ENCODE results near the gene FGFR1OP2. TPM values are rescaled to one million over a fixed set of nuclear protein-coding genes. Genes with fewer than 3 reads are reported as not detected.

Gene FGFR1OP2
- total and polyA plus RNA-seq, 2 of the 4 experiments (the other 2 are of a cell fraction), result 26.7 to 31.0 TPM

- Histone ChIP-seq H3K56ac (ENCODE audit: extremely low read depth, insufficient read depth, low read length) (no peak overlapping the region), H2BK5ac (ENCODE audit: low read depth, low read length, poor library complexity, severe bottlenecking) (no peak overlapping the region), H2AK9ac (replicated peaks; ENCODE audit: low read depth, low read length, poor library complexity) (no peak overlapping the region), H2BK15ac (ENCODE audit: low read depth, low read length) (no peak overlapping the region), H4K91ac (ENCODE audit: insufficient read depth, low read depth, low read length) (no peak overlapping the region), H4K5ac (ENCODE audit: low read depth, low read length) (no peak overlapping the region), H3K9ac (ENCODE audit: low read depth, low read length) (no peak overlapping the region), H3K4me2 (ENCODE audit: low read depth, low read length) (no peak overlapping the region), H2BK20ac (ENCODE audit: low read depth, low read length) (no peak overlapping the region), H3K4me3 (ENCODE audit: insufficient read depth, low read depth, low read length) (no peak overlapping the region), H2BK120ac (ENCODE audit: low read depth, low read length) (no peak overlapping the region), H3K9me1 (ENCODE audit: insufficient read depth, low read length) (peaks cover 6% of the 10 kb centered on the region; the same call in 1 of the 2 replicates), H2AK5ac (ENCODE audit: low read depth, low read length) (no peak overlapping the region), H3K18ac (ENCODE audit: low read depth, low read length) (no peak overlapping the region), H4K8ac (ENCODE audit: low read depth in 2 of 2, low read length in 2 of 2) (no peak overlapping the region), H3K23ac (ENCODE audit: low read depth, low read length) (no peak overlapping the region), H3K4me1 (ENCODE audit: control insufficient read depth, insufficient read depth, low read length) (no peaks in the 10 kb centered on the region), H3K27me3 (ENCODE audit: control insufficient read depth, insufficient read depth, low read length) (no peaks in the 10 kb centered on the region), H3K14ac (replicated peaks; ENCODE audit: low read depth, low read length) (no peak overlapping the region), H3K4ac (ENCODE audit: low read depth, low read length) (no peak overlapping the region), H3K27ac (ENCODE audit: insufficient read depth, low read length) (no peak overlapping the region), H4K20me1 (ENCODE audit: insufficient read depth, low read length) (no peaks in the 10 kb centered on the region), H2AFZ (replicated peaks; ENCODE audit: low read length, poor library complexity) (no peak overlapping the region), H3K79me1 (ENCODE audit: low read depth in 1 of 2, low read length in 2 of 2) (peaks cover 3 to 6% of the 10 kb centered on the region in 2 experiments; a peak in 2 of 4 replicates), H3K36me3 (ENCODE audit: control insufficient read depth, insufficient read depth, low read length) (peaks cover 6% of the 10 kb centered on the region), H3K9me3 (ENCODE audit: control insufficient read depth, insufficient read depth, low read length) (no peaks in the 10 kb centered on the region)
- ATAC-seq (ENCODE audit: low read depth), result no peak
- WGBS, 2 experiments (ENCODE audit: extremely low coverage in 2 of 2, insufficient read length in 1 of 2), result 67 to 100% methylated on average over 1 to 3 of the region's 4 CpGs
- in situ Hi-C loops (cut with MboI; ENCODE audit: low sequenced_read_pairs) (no loop called here), dilution Hi-C loops (cut with HindIII; ENCODE audit: low sequenced_read_pairs, unreplicated experiment) (no loop called here), intact Hi-C loops (cut with micrococcal nuclease) (no loop called here)
- BruUV-seq (replicated peaks), result no TSS peak
- POLR2A ChIA-PET (ENCODE audit: unreplicated experiment), result no interaction called here
- TF ChIP-seq CTCF (conservative IDR thresholded peaks at IDR 0.05; ENCODE audit: low read depth, low read length) (no peak), USF2 (IDR thresholded peaks at IDR 0.05; ENCODE audit: low read depth, low read length) (no peak), POLR2A (IDR thresholded peaks at IDR 0.05; ENCODE audit: low read depth, low read length) (no peak), MXI1 (IDR thresholded peaks at IDR 0.05; ENCODE audit: borderline replicate concordance, low read depth, low read length) (no peak), RFX5 (IDR thresholded peaks at IDR 0.05; ENCODE audit: low read depth, low read length) (no peak), RAD21 (IDR thresholded peaks at IDR 0.05; ENCODE audit: low read length) (no peak), MAFK (IDR thresholded peaks at IDR 0.05; ENCODE audit: low read depth, low read length) (no peak), MAZ (IDR thresholded peaks at IDR 0.05; ENCODE audit: borderline replicate concordance, low read depth, low read length) (no peak), CEBPB (IDR thresholded peaks at IDR 0.05; ENCODE audit: low read depth, low read length) (no peak), FOS (IDR thresholded peaks at IDR 0.05; ENCODE audit: low read depth, low read length) (no peak), CHD1 (IDR thresholded peaks at IDR 0.05; ENCODE audit: low read depth, low read length) (no peak), RCOR1 (IDR thresholded peaks at IDR 0.05; ENCODE audit: insufficient replicate concordance, low read length) (no peak), NFE2L2 (IDR thresholded peaks at IDR 0.05; ENCODE audit: low read depth, low read length) (no peak), ELK1 (IDR thresholded peaks at IDR 0.05; ENCODE audit: borderline replicate concordance, low read depth, low read length) (no peak), BHLHE40 (IDR thresholded peaks at IDR 0.05; ENCODE audit: low read depth, low read length) (no peak)
- CTCF ChIA-PET, result no interaction called here
- no peak for DNase-seq
Observed at GRCh38 chr12:26989873-26990272, 51.6 kb downstream of the FGFR1OP2 start.

Data from IMR-90 (cell line).